Midbrain (tissue), 1 donor: ENCODE results near the gene SLC16A6.
"Not testable (repeated sequence)": the region's sequence is repeated elsewhere in the genome, so short reads cannot be mapped to it uniquely, and the experiment has no call there.

Experiments
- DNase-seq: peaks from one replicate; lab custom pipeline; 2025; lab: John Stamatoyannopoulos, UW

SLC16A6 gene

GRCh38 chr17:68314916-68315535 is 24.1 kb upstream of the SLC16A6 start:
- no peak for DNase-seq

- no peak for DNase-seq
Observed at GRCh38 chr17:68310152-68310551, 19.2 kb upstream of the SLC16A6 start.

GRCh38 chr17:68309066-68309670 is 18.2 kb upstream of the SLC16A6 start:
- DNase-seq, result not testable (repeated sequence)

DNA sequence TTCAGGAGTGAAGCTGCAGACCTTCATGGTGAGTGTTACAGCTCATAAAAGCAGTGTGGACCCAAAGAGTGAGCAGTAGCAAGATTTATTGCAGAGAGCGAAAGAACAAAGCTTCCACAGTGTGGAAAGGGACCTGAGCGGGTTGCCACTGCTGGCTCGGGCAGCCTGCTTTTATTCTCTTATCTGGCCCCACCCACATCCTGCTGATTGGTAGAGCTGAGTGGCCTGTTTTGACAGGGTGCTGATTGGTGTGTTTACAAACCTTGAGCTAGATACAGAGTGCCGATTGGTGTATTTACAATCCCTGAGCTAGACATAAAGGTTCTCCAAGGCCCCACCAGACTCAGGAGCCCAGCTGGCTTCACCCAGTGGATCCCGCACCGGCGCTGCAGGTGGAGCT is 17.6 kb upstream of the SLC16A6 start:
- not testable (repeated sequence) for DNase-seq

GRCh38 chr17:68307443-68307842 is 16.5 kb upstream of the SLC16A6 start:
- no peak for DNase-seq

GRCh38 chr17:68306819-68307218 is 15.9 kb upstream of the SLC16A6 start:
- DNase-seq, result no peak

GRCh38 chr17:68305142-68305541 is 14.2 kb upstream of the SLC16A6 start:
- no peak for DNase-seq

DNA sequence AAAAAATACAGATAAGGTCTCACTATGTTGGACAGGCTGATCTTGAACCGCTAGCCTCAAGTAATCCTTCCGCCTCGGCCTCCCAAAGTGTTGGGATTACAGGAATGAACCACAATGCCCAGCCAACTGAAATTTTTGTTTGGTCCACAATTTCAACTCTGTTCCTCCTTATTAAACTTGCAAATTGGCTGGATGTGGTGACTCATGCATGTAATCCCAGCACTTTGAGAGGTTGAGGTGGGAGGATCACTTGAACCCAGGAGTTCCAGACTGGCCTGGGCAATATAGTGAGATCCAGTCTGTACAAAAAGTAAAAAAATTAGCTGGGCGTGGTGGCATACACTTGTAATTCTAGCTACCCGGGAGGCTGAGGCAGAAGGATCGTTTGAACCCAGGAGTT is 13.8 kb upstream of the SLC16A6 start:
- DNase-seq, result no peak

- no peak for DNase-seq
Observed at GRCh38 chr17:68302666-68303065, 11.7 kb upstream of the SLC16A6 start.

DNA sequence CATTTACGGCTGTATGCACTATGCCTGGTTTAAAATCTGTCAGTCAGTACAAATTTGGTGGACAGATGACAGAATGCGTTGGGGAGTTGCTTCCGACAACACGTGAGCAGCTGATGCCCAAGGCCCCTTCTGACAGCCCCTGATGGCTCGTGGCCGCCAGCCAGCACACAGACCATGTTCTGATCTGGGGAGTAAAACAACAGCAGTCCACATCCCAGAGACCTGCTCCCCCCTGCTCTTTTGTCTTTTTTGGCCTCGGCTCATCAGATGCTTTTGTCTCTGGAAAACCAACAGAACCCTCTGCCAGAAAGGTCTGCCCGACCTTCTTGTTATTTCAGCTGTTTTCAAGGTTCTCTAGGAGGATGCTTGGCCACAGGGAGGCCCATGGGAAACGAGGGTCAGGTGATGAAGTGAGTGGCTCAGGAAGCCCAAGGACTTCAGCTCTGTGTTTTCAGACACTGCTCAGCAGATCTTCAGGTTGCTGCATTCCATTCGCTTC is 11.2 kb upstream of the SLC16A6 start:
- DNase-seq, result no peak

GRCh38 chr17:68301438-68301959 is 10.6 kb upstream of the SLC16A6 start:
- DNase-seq, result no peak

- no peak for DNase-seq
Observed at GRCh38 chr17:68299817-68300216, 8.9 kb upstream of the SLC16A6 start.

DNA sequence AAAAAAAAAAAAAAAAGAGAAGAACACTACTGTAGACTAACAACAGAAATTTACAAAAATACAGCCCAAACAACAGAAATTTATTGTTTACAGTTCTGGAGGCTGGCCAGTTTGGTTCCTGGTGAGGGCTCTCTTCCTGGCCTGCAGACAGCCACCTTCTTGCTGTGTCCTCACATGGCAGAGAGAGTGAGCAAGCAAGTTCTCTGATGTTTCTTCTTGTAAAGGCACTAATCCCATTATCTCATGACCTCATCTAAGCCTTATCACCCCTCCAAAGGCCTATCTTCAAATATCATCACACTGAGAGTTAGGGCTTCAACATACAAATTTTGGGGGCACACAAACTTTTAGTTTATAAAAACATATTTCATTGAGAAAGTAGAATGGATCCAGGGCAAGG is 7.7 kb upstream of the SLC16A6 start:
- no peak for DNase-seq

- DNase-seq, result no peak
Observed at GRCh38 chr17:68297195-68297594, 6.3 kb upstream of the SLC16A6 start.

GRCh38 chr17:68296217-68297191 is 5.6 kb upstream of the SLC16A6 start:
- DNase-seq, result no peak

GRCh38 chr17:68295086-68295485 is 4.2 kb upstream of the SLC16A6 start:
- no peak for DNase-seq

DNA sequence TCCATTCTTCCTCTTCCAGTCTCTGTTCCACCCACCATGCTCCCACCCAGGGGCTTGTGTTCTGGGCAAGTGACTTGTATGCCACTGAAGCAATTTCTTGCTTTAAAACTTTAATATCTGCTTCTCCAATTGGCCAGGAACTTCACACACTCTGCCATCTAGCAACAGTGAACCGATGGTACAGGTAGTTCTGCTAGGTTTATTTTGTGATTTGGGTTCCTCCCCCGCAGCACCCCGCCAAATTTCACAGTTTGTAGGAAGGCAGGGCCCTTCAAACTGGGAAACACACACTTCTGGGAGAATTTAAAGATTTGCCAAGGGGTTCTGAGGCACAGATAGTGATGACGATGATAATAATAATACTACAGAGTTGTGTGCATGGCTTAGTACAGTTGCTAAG is 3.7 kb upstream of the SLC16A6 start:
- no peak for DNase-seq

DNA sequence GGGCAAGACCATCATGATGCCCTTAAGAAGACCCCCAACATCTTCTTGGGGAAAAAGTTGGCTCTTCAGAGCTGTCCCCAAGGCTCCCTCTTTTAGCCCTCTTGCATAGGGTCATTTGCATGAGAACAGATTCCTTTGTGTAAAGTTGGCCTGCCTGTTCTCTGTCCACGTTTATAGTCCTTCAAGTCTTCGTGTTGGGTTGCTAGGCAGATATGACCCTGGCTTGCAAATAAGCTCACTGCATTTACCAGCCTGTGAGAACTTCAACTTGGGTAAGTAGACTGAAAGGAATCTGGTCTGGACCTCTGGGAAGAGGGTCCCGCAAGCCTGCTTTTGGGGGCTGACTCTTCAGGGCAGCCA is 3.2 kb upstream of the SLC16A6 start:
- no peak for DNase-seq

DNA sequence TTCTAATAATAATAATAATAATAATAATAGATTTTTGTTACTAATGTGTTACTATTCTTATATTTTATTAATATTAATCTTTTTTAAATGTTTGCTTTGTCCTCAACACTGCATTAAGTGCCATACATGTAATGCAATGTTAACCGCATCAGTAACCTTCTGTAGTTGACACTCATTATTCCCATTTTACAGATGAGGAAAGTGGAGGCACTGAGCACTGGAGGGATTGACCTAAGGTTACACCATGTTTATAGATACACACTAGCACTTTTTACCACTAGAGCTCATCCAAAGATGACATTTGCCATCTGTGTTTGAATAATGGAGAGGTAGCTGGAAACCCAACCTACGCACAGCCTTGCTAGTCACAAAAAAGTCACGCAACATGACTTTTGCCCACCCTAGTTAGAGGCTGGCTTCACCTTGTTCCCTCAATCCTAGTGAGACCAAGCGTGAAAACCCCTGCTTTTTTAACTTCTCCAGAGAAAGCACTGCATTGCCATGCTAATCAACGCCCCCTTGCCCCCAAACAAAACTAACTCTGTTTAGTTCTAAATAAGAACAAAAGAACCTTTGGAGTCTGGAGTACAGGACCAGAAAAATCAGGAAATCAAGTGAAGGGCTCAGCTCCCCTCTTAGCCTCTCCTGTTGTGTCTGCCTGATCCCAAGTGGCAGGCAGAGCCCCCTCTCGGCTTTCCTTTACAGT is 2.7 kb upstream of the SLC16A6 start:
- no peak for DNase-seq

- DNase-seq, result no peak
Observed at GRCh38 chr17:68292689-68293040, 1.7 kb upstream of the SLC16A6 start.

DNA sequence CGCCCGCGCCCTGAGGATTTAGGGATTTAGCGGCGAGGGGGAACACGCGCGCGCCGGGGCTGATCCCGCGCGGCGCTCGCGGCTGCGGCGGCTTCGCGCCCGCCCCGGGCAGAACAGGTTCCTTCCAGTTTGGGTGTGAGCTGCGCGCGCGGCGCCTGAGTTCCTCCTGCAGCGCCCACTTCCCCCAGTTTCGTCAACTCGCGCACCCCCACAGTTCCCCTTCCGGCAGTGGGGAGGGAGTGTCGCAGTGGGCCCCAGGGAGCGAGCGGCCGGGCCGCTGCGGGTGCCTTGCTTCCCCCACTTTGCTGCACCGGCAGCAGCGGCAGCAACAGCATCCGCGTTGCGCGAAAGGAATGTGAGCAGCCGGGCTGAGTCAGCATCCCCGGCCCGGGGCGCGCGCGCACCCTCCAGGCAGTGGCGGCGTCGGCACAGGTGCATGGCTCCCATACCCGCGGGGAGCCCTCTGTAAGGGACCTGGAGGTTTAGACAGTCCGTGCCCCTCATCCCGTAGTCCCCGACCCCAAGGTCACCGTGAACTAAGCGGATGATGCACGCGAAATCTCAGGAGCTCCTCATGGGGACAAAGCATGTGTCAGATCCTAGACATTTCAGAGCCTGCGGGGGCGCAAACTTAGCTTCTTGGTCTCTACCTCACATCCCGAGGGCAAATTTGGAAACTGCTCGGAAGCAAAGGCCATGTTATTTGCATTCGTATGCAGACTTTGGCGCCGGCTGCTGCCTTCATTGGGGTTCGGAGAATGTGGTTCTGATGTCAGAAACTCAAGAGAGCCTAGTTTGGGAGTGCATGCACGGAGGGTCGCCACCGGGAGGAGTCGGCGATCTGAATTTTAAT is 1.1 kb upstream of the SLC16A6 start:
- peak; percentile 24 for DNase-seq
